Neural cell (in vitro differentiated cells): ENCODE data around the gene OBI1. TPM values are rescaled to one million over a fixed set of nuclear protein-coding genes. Genes with fewer than 3 reads are reported as not detected.

Experiments used
- H2AFZ ChIP-seq: fragments of 200-600, 300-800 bp; sonication (generic), shearing (Covaris generic); 2 replicates; pipeline ENCODE4 v1.6.0; 2014; ENCODE audit warnings: low read depth, mild to moderate bottlenecking, antibody characterized with exemption, low read length, moderate library complexity
- H3F3A ChIP-seq: fragments of 200-600 bp; shearing (Covaris generic); 2 replicates; pipeline ENCODE4 v1.6.1; 2016; ENCODE audit warnings: mild to moderate bottlenecking, moderate library complexity, mixed read lengths, antibody characterized with exemption, low read length; ENCODE audit not compliant: insufficient read depth, poor library complexity, severe bottlenecking
- H3K27ac ChIP-seq: fragments of 200-600, 300-800 bp; sonication (generic), shearing (Covaris generic); 2 replicates; pipeline ENCODE4 v1.5.1; 2014; ENCODE audit warnings: mild to moderate bottlenecking, low read length, moderate library complexity
- H3K27me3 ChIP-seq: fragments of 300-800, 200-600 bp; sonication (generic), shearing (Covaris generic); 2 replicates; pipeline ENCODE4 v1.6.0; 2014; ENCODE audit warnings: mild to moderate bottlenecking, low read depth, low read length, moderate library complexity; ENCODE audit not compliant: insufficient read depth
- H3K36me3 ChIP-seq: fragments of 300-800, 200-600 bp; sonication (generic), shearing (Covaris generic); 2 replicates; pipeline ENCODE4 v1.5.1; 2014; ENCODE audit warnings: mild to moderate bottlenecking, antibody characterized with exemption, low read length, moderate library complexity; ENCODE audit not compliant: insufficient read depth
- H3K4me2 ChIP-seq: fragments of 300-800, 200-600 bp; sonication (generic), shearing (Covaris generic); 2 replicates; pipeline ENCODE4 v1.6.0; 2014; ENCODE audit warnings: mild to moderate bottlenecking, low read length
- H3K4me3 ChIP-seq: fragments of 300-800, 200-600 bp; sonication (generic), shearing (Covaris generic); 2 replicates; pipeline ENCODE4 v1.5.1; 2014; ENCODE audit warnings: mild to moderate bottlenecking, low read length, moderate library complexity
- H3K79me2 ChIP-seq: fragments of 200-600 bp; shearing (Covaris generic); replicated peaks from 2 replicates; pipeline ENCODE4 v1.6.0; 2014; ENCODE audit warnings: mild to moderate bottlenecking, low read length, moderate library complexity; ENCODE audit not compliant: insufficient read depth
- H3K9ac ChIP-seq: fragments of 300-800, 200-600 bp; sonication (generic), shearing (Covaris generic); 2 replicates; pipeline ENCODE4 v1.6.1; 2016; ENCODE audit warnings: mild to moderate bottlenecking, low read length, mixed read lengths
- H3K9me2 ChIP-seq: fragments of 200-600 bp; shearing (Covaris generic); 2 replicates; pipeline ENCODE4 v1.6.1; 2016; ENCODE audit warnings: mild to moderate bottlenecking, low read length, mixed read lengths; ENCODE audit not compliant: insufficient read depth
- H3K9me3 ChIP-seq: fragments of 200-600, 300-800 bp; sonication (generic), shearing (Covaris generic); 2 replicates; pipeline ENCODE4 v1.6.1; 2016; ENCODE audit warnings: mild to moderate bottlenecking, mixed run types, low read length, moderate library complexity, mixed read lengths
- H4K20me1 ChIP-seq: fragments of 200-600 bp; shearing (Covaris generic); 2 replicates; pipeline ENCODE4 v1.6.1; 2016; ENCODE audit warnings: mild to moderate bottlenecking, mixed run types; ENCODE audit not compliant: insufficient read depth
- EP300 ChIP-seq: fragments of 450-650 bp; conservative IDR thresholded peaks from 2 replicates; pipeline ENCODE4 v1.6.1; 2014; ENCODE audit warnings: antibody characterized with exemption, mild to moderate bottlenecking, moderate library complexity; ENCODE audit not compliant: poor library complexity, severe bottlenecking
- EZH2 ChIP-seq: fragments of 200-600, 300-800 bp; shearing (Covaris generic), sonication (generic); IDR thresholded peaks from 2 replicates; pipeline ENCODE4 v1.6.1; 2014; ENCODE audit warnings: antibody characterized with exemption, low read length, borderline replicate concordance, mild to moderate bottlenecking; ENCODE audit not compliant: insufficient read depth, poor library complexity, severe bottlenecking
- MXI1 ChIP-seq: fragments of 450-650 bp; conservative IDR thresholded peaks from 2 replicates; pipeline ENCODE4 v1.6.1; 2014; ENCODE audit warnings: antibody characterized with exemption, mild to moderate bottlenecking; ENCODE audit not compliant: poor library complexity, severe bottlenecking
- POLR2AphosphoS5 ChIP-seq: IDR thresholded peaks from 2 replicates; pipeline ENCODE4 v1.6.1; 2012
- RAD21 ChIP-seq: fragments of 450-650 bp; conservative IDR thresholded peaks from 2 replicates; pipeline ENCODE4 v1.6.1; 2014; ENCODE audit warnings: antibody characterized with exemption, mild to moderate bottlenecking, moderate library complexity
- SMC3 ChIP-seq: fragments of 450-650 bp; conservative IDR thresholded peaks from 2 replicates; pipeline ENCODE4 v1.6.1; 2014; ENCODE audit warnings: antibody characterized with exemption, mild to moderate bottlenecking, moderate library complexity; ENCODE audit not compliant: poor library complexity
- TAF1 ChIP-seq: IDR thresholded peaks from 2 replicates; pipeline ENCODE4 v1.6.1; 2012; ENCODE audit warnings: low read depth
- polyA plus RNA-seq: library from polyadenylated mRNA; depleted of rRNA; stranded (reverse); fragments of >200 nt; gene quantifications from 2 replicates; pipeline ENCODE4 v1.2.3, GENCODE V29; 2014
- TF ChIP-seq, protein P1 (sequence below): IDR thresholded peaks from 2 replicates; pipeline ENCODE4 v1.6.1; 2012; ENCODE audit warnings: borderline replicate concordance
- TF ChIP-seq, protein P2 (sequence below): fragments of 450-650 bp; IDR thresholded peaks from 2 replicates; pipeline ENCODE4 v1.5.1; 2014; ENCODE audit warnings: antibody characterized with exemption, mild to moderate bottlenecking, moderate library complexity; ENCODE audit not compliant: poor library complexity, severe bottlenecking

The OBI1 gene
- polyA plus RNA-seq, 1 donor from 2014 or later, result 40.1 TPM

DNA sequence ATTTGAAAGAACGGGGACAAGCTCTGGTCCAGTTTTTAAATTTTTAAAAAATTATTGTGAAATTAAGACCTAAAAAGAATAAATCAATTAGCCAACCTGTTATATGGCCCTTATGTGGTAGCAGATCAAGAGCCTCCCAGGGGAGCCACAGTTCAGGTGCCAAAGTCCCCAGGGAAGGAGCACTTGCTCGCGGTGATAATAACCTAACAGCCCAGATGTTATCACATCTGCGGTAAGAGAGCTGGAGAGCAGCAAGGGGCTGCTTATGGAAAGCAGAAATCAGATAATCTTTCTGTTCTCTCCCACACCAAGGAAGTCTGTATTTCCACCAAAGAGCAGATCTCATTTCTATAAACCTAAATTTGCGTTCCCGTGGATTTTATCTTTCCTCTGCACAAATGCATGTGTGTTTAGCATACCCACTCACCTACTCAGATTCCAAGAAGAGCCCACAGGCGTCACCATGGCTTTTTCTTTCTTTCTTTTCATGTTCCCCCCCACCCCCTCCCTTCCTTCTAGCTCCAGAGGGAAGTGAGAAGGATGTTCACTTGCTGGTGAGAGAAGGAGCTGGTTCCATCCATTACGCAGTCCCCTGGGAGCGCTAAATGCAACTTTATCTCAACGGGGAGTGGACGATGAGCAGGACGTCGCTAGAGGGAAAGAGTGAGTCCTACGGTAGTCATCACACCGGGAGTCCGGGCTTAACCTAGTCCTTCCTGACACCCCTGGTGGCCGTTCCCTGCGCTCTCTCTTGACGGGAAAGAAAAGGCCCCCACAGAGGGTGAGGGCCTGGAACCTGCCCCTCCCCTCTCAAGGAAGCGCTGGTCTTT, 54.0 kb downstream of the OBI1 start:
- H3K9me2 ChIP-seq, result no peaks in the 10 kb centered on the region
- TF ChIP-seq EP300 (no peak), EZH2 (no peak), TAF1 (no peak), SMC3 (no peak)
- TF ChIP-seq, protein P1, sequence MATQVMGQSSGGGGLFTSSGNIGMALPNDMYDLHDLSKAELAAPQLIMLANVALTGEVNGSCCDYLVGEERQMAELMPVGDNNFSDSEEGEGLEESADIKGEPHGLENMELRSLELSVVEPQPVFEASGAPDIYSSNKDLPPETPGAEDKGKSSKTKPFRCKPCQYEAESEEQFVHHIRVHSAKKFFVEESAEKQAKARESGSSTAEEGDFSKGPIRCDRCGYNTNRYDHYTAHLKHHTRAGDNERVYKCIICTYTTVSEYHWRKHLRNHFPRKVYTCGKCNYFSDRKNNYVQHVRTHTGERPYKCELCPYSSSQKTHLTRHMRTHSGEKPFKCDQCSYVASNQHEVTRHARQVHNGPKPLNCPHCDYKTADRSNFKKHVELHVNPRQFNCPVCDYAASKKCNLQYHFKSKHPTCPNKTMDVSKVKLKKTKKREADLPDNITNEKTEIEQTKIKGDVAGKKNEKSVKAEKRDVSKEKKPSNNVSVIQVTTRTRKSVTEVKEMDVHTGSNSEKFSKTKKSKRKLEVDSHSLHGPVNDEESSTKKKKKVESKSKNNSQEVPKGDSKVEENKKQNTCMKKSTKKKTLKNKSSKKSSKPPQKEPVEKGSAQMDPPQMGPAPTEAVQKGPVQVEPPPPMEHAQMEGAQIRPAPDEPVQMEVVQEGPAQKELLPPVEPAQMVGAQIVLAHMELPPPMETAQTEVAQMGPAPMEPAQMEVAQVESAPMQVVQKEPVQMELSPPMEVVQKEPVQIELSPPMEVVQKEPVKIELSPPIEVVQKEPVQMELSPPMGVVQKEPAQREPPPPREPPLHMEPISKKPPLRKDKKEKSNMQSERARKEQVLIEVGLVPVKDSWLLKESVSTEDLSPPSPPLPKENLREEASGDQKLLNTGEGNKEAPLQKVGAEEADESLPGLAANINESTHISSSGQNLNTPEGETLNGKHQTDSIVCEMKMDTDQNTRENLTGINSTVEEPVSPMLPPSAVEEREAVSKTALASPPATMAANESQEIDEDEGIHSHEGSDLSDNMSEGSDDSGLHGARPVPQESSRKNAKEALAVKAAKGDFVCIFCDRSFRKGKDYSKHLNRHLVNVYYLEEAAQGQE, result no peak
- no peaks in the 10 kb centered on the region for H4K20me1 ChIP-seq
- no peak overlapping the region for H2AFZ ChIP-seq
- peaks cover 96% of the 10 kb centered on the region for H3K27me3 ChIP-seq
- no peaks in the 10 kb centered on the region for H3K9me3 ChIP-seq
- H3F3A ChIP-seq, result no peaks in the 10 kb centered on the region
- H3K9ac ChIP-seq, result no peak overlapping the region
- no peak overlapping the region for H3K27ac ChIP-seq
- no peaks in the 10 kb centered on the region for H3K79me2 ChIP-seq
- no peak overlapping the region for H3K4me3 ChIP-seq
- H3K36me3 ChIP-seq, result no peaks in the 10 kb centered on the region
- H3K4me2 ChIP-seq, result no peak overlapping the region

DNA sequence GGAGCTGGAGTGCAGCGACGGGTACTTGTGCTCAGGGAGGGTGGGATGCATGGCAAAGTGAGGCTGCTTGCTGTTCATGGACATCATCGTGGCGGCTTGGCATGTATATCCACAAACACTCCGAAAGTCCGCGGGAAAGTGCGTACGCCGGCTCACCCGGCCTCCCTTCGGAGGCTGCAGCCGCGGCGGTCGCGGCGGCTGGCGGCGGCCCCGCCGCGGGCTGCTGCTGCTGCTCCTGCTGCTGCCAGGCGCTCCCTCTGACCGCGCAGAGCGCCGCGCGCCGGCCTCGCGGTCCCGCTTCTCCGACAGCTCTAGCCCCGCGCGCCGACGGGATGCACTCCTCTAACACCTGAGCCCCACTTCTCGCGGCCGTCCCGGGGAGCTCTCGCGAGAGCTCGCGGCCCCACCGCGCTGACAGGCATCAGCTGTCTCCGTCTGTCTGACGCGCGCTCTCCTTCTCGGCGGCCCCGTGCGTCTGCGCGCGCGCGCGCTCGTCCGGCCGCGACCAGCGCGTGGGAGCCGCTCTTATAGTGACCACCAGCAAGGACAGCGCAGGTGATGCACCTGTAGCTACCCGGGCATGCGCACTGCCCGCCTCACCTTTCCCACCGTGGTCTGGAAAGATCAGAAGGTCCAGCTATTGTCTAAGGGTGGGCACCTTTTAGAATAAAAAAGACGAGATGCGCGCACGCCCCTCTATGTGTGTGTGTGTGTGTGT, 55.6 kb downstream of the OBI1 start, which contains the start of gene POU4F1:
Gene POU4F1, minus strand, starts transcription at position 313 of the 718 bp plus-strand sequence. Its CDS starts 226 bp downstream, at position 87.
- Histone ChIP-seq H3K4me2 (no peak within 1 kb of the TSS), H3K79me2 (no peaks in the 10 kb centered on the region), H3K9ac (peak within 1 kb of the TSS; percentile 28), H3K36me3 (no peaks in the 10 kb centered on the region), H3K9me3 (no peaks in the 10 kb centered on the region), H2AFZ (no peak within 1 kb of the TSS), H3F3A (no peaks in the 10 kb centered on the region), H4K20me1 (no peaks in the 10 kb centered on the region), H3K4me3 (peak within 1 kb of the TSS; percentile 79), H3K27ac (no peak within 1 kb of the TSS), H3K9me2 (no peaks in the 10 kb centered on the region), H3K27me3 (peaks cover 96% of the 10 kb centered on the region)
- peak; percentile 53 for TF ChIP-seq SMC3
- TF ChIP-seq, protein P1, result no peak
- peak; percentile 55 for TF ChIP-seq RAD21
- TF ChIP-seq EZH2, result peak; percentile 22
- TF ChIP-seq POLR2AphosphoS5, result peak; percentile 19
- TF ChIP-seq MXI1, result peak; percentile 42
- TF ChIP-seq, protein P2, sequence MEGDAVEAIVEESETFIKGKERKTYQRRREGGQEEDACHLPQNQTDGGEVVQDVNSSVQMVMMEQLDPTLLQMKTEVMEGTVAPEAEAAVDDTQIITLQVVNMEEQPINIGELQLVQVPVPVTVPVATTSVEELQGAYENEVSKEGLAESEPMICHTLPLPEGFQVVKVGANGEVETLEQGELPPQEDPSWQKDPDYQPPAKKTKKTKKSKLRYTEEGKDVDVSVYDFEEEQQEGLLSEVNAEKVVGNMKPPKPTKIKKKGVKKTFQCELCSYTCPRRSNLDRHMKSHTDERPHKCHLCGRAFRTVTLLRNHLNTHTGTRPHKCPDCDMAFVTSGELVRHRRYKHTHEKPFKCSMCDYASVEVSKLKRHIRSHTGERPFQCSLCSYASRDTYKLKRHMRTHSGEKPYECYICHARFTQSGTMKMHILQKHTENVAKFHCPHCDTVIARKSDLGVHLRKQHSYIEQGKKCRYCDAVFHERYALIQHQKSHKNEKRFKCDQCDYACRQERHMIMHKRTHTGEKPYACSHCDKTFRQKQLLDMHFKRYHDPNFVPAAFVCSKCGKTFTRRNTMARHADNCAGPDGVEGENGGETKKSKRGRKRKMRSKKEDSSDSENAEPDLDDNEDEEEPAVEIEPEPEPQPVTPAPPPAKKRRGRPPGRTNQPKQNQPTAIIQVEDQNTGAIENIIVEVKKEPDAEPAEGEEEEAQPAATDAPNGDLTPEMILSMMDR, result peak; percentile 8
- no peak for TF ChIP-seq TAF1
- peak; percentile 47 for TF ChIP-seq EP300
